Neural progenitor cell (in vitro differentiated cells): ENCODE measurements around the gene SLC22A5.

Source experiments
- CTCF ChIP-seq: fragments of 200-600 bp; sonication (generic); IDR thresholded peaks from 2 replicates; pipeline ENCODE4 v1.5.1; 2017; ENCODE audit warnings: antibody characterized with exemption, mild to moderate bottlenecking
- EZH2 ChIP-seq: fragments of 200-600 bp; sonication (generic); IDR thresholded peaks from 2 replicates; pipeline ENCODE4 v1.6.1; 2017; ENCODE audit warnings: antibody characterized with exemption, mild to moderate bottlenecking, moderate library complexity
- EZH2phosphoT487 ChIP-seq: fragments of 200-600 bp; sonication (generic); IDR thresholded peaks from 2 replicates; pipeline ENCODE4 v1.6.1; 2017; ENCODE audit warnings: antibody characterized with exemption

GRCh38 chr5:132406144-132406783 lies 36.8 kb downstream of the SLC22A5 start:
- no peak for TF ChIP-seq CTCF
- TF ChIP-seq EZH2: no peak
- no peak for TF ChIP-seq EZH2phosphoT487
